Psoas muscle (tissue), 8 donors: ENCODE measurements around the gene NKX1-1. TPM values are rescaled to one million over a fixed set of nuclear protein-coding genes. Genes with fewer than 3 reads are reported as not detected.

Experiments used
- ATAC-seq, 4 donors: fragments of 200-7000 bp; cut with Tn5 transposase; one replicate each; pipeline ENCODE4 v1.9.1; 2020; ENCODE audit warnings: moderate library complexity in 3 of 4, mild to moderate bottlenecking in 2 of 4
- DNase-seq, 2 donors: peaks; one replicate each; pipeline ENCODE4 v3.0.0-alpha.2; 2020
- H3K27ac ChIP-seq: fragments of 200-600 bp; one replicate; pipeline ENCODE4 v1.8.0; 2022
- H3K27me3 ChIP-seq, 3 donors: fragments of 200-600 bp in 1 of 3; one replicate each; pipeline versions ENCODE4 v1.6.1 to v1.8.0; 2013 to 2022; ENCODE audit warnings: low read length in 2 of 3, mild to moderate bottlenecking in 2 of 3, moderate library complexity in 1 of 3; ENCODE audit not compliant: insufficient read depth in 3 of 3
- H3K36me3 ChIP-seq, 2 donors: fragments of 200-600 bp in 1 of 2; one replicate each; pipeline versions ENCODE4 v1.6.1 to v1.8.0; 2013 to 2022; ENCODE audit warnings: low read depth in 1 of 2, mild to moderate bottlenecking in 1 of 2, moderate library complexity in 1 of 2; ENCODE audit not compliant: insufficient read depth in 1 of 2
- H3K4me1 ChIP-seq: fragments of 200-600 bp; one replicate; pipeline ENCODE4 v1.8.0; 2022
- H3K4me3 ChIP-seq: fragments of 200-600 bp; one replicate; pipeline ENCODE4 v1.8.0; 2022; ENCODE audit warnings: mild to moderate bottlenecking
- H3K9me3 ChIP-seq: fragments of 200-600 bp; one replicate; pipeline ENCODE4 v1.8.0; 2022
- WGBS, 3 donors: extraction: QIAGEN DNeasy Blood & Tissue Kit; methylation state at CpG; one replicate each; pipeline versions ENCODE4 v1.1.6 to v1.1.7; 2013; 5-methylcytosine and 5-hydroxymethylcytosine counted together
- intact Hi-C, 2 donors: fragments of 100-400 bp; cut with DNase I; formaldehyde crosslinking; loops; one replicate each; pipeline versions ENCODE4 v1.11.0 to v1.14.2; 2022
- polyA plus RNA-seq, 3 donors: library from polyadenylated mRNA; stranded (reverse); fragments of 200-250 nt; gene quantifications; one replicate each; pipeline ENCODE4 v1.2.3, GENCODE V29; 2013
- total RNA-seq, 4 donors: library from RNA; stranded (reverse); fragmentation: NEBNext Ultra II Directional in 2 of 4; extraction: Animal tissue kit (Norgen Biotek cat#: 25700) in 2 of 4; gene quantifications; one replicate each; pipeline versions ENCODE4 v1.2.1 to v1.2.4, GENCODE V29; 2021 to 2023
- TF ChIP-seq, protein P1 (sequence below): fragments of 200-600 bp; IDR thresholded peaks from one replicate; pipeline ENCODE4 v1.8.0; 2022; ENCODE audit warnings: antibody characterized with exemption
- donor health status: healthy with polysubstance abuse.
- donor health status: DM: no; HTN: no; CAD: no; lungs with moderate emphysema.
- donor health status: Bipolar disorder and iron deficiency.
- donor health status: healthy.
- donor health status: DM: yes; HTN: yes; CAD: no.
- donor health status: DM: no; HTN: no; CAD: no.
- donor health status: DM: no; HTN: no; CAD: no.
- donor health status: DM: yes; HTN: yes; CAD: no.

Gene NKX1-1
- total and polyA plus RNA-seq, 7 donors, result not detected

DNA sequence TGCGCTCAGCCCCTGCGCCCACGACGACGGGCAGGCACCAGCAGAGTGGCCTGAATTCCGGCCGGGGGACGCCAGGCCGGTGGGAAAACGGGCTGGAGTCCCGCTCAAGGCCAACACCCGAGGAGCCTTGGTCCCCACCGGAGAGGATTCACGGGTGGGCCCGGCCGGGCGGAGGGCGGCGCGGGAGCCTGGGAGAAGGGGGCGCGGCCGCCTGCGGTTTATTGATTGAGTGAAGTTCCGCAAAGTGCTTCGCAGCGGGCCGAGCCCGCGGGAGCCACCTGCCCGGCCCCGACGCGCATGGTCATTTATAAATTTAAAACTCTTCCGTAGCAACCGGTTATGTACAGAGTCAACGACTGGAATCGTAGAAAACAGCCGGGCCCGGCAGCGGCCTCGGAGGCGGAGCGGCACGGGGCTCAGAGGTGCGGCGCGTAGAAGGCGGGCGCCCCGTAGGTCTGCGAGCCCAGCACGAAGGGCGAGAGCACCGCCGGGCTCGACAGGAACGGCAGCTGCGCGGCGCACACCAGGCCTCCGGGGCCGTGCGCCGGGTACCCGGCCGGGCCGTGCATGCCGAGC is 3.6 kb downstream of the NKX1-1 start:
- H3K9me3 ChIP-seq, result no peaks in the 10 kb centered on the region
- no peak overlapping the region for H3K4me3 ChIP-seq
- H3K4me1 ChIP-seq, result peaks cover 14% of the 10 kb centered on the region
- DNase-seq (peak in 1 of 2 donors; percentile 36), ATAC-seq (no peak)
- H3K27ac ChIP-seq, result no peak overlapping the region
- intact Hi-C loops, result no loop called here
- H3K36me3 ChIP-seq, result no peaks in the 10 kb centered on the region
- TF ChIP-seq, protein P1, sequence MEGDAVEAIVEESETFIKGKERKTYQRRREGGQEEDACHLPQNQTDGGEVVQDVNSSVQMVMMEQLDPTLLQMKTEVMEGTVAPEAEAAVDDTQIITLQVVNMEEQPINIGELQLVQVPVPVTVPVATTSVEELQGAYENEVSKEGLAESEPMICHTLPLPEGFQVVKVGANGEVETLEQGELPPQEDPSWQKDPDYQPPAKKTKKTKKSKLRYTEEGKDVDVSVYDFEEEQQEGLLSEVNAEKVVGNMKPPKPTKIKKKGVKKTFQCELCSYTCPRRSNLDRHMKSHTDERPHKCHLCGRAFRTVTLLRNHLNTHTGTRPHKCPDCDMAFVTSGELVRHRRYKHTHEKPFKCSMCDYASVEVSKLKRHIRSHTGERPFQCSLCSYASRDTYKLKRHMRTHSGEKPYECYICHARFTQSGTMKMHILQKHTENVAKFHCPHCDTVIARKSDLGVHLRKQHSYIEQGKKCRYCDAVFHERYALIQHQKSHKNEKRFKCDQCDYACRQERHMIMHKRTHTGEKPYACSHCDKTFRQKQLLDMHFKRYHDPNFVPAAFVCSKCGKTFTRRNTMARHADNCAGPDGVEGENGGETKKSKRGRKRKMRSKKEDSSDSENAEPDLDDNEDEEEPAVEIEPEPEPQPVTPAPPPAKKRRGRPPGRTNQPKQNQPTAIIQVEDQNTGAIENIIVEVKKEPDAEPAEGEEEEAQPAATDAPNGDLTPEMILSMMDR, result no peak
- 2 to 4% (median 4%) methylated on average over 54 to 69 of the region's 69 CpGs for WGBS, 3 donors
- peaks cover 5 to 80% (median 34%) of the 10 kb centered on the region in 3 donors for H3K27me3 ChIP-seq

DNA sequence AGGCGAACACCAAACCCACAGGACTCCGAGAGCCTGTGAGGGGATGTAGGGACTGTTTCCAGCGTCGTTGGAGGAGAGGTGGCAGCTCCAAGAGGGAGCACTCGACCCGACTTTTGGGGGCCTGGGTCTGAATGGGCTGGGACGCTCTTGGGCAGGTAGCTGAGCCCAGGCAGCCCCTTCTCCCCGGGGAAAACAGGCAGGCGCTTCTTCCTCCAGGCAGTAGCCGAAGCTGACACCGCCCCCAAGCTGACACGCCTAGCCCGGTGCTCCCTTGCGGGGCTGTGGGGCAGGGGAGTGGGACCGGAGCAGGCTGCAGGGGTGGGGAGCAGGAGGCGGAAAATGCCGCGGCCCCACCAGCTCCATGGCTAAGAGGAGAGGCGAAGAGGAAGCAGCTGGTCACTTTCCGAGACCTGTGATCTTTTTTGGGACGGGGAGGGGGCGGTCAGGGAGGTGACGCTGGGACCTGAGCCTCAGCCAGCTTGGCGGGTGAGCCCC is 4.2 kb downstream of the NKX1-1 start:
- no peak for DNase-seq

DNA sequence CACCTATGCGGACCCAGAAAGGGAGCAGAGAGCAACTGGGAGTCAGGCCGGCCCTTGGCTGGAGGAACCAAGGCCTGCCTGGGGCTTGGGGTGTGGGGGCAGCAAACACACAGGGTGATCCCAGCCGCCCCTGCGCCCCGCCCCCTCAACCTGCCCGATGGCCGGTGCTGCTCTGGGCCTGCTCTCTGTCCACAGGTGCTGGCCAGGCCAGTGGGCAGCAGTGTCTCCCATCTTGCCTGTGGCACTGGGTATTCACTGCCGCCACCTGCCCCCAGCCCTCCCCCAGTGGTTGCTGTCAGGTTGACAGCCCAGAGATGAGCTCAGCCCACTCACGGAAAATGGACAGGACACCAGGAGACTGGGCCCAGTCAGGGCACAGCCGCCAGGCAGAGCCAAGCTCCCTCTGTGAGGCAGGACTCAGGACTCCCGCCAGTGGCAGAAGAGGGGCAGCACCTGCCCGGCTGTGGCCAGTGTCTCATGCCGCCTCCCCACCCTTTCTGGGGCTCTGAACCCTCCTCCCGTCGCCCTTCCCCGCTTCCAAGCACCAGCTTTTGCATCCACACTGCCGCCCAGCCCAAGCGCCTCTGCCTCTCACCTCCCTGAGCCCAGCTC is 4.7 kb downstream of the NKX1-1 start:
- WGBS, 3 donors, result 26 to 29% (median 27%) methylated on average over 15 to 18 of the region's 18 CpGs
- H3K4me3 ChIP-seq, result no peak overlapping the region
- no peaks in the 10 kb centered on the region for H3K36me3 ChIP-seq
- peaks cover 14% of the 10 kb centered on the region for H3K4me1 ChIP-seq
- intact Hi-C loops, result no loop called here
- peak in 1 of 2 donors; percentile 34 for DNase-seq
- no peak overlapping the region for H3K27ac ChIP-seq
- no peaks in the 10 kb centered on the region for H3K9me3 ChIP-seq
- ATAC-seq, result no peak
- TF ChIP-seq, protein P1, result no peak
- H3K27me3 ChIP-seq, result peaks cover 5 to 69% (median 31%) of the 10 kb centered on the region in 3 donors

More for the DNA sequence above, 4.2 kb downstream of the NKX1-1 start:
- TF ChIP-seq, protein P1, result no peak
- WGBS, 3 donors, result 8 to 15% (median 9%) methylated on average over 20 to 24 of the region's 24 CpGs
- intact Hi-C loops, result no loop called here
- no peak for ATAC-seq
- Histone ChIP-seq H3K27me3 (peaks cover 5 to 75% (median 31%) of the 10 kb centered on the region in 3 donors), H3K9me3 (no peaks in the 10 kb centered on the region), H3K27ac (no peak overlapping the region), H3K4me1 (peaks cover 14% of the 10 kb centered on the region), H3K36me3 (no peaks in the 10 kb centered on the region), H3K4me3 (no peak overlapping the region)

DNA sequence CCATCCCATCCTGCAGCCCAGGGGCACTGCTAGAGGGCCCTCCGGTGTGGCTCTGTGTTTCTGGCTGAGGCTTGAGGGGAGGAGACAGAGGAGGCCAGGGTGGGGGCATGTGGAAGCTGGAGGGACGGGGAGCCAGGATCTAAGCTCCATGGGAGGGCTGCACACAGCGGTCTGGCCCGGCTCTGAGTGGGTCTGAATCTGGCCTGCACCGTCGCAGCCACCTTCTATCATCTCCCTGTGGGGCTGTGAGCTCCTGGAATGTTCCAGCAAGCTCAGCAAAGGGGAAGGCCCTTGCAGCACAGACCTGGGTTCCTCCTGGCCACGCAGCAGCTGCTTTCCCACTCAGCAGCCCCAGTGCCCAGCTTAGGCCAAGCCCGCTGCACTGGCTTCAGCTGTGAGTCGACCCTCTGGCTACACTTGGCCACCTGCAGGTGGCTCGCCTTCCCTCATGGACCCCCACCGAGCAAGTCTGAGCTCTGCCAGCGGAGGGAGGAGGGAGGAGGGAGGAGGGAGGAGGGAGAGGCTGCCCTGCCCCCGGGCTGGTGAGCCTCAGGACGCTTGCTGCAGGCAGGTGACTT is 5.3 kb downstream of the NKX1-1 start:
- Histone ChIP-seq H3K4me3 (no peak overlapping the region), H3K9me3 (no peaks in the 10 kb centered on the region), H3K4me1 (peaks cover 14% of the 10 kb centered on the region), H3K27ac (no peak overlapping the region), H3K36me3 (no peaks in the 10 kb centered on the region), H3K27me3 (peaks cover 5 to 63% (median 30%) of the 10 kb centered on the region in 3 donors)
- WGBS, 3 donors, result 25 to 60% (median 35%) methylated on average over 7 to 14 of the region's 14 CpGs
- peak in 1 of 2 donors; percentile 35 for DNase-seq
- ATAC-seq, result no peak
- intact Hi-C loops, result no loop called here
- TF ChIP-seq, protein P1, result no peak
